HepG2 (cell line): ENCODE data around the gene SLC22A12. TPM values are rescaled to one million over a fixed set of nuclear protein-coding genes. Genes with fewer than 3 reads are reported as not detected.

ENCODE experiments used
- DDIT3 ChIP-seq: sonication (generic); formaldehyde crosslinking; IDR thresholded peaks from 2 replicates; pipeline ENCODE4 v1.4.0; 2020; ENCODE audit warnings: mild to moderate bottlenecking, missing genetic modification reagents
- HNF1A ChIP-seq, 2 experiments: sonication (generic) in 1 of 2; formaldehyde crosslinking in 1 of 2; IDR thresholded peaks; 2 replicates each; pipeline versions ENCODE4 v1.4.0 to v1.6.1; 2016 to 2020; ENCODE audit warnings: borderline replicate concordance in 1 of 2, low read depth in 1 of 2, mild to moderate bottlenecking in 1 of 2, missing genetic modification reagents in 1 of 2
- MLXIP ChIP-seq: sonication (generic); formaldehyde crosslinking; IDR thresholded peaks from 2 replicates; pipeline ENCODE4 v1.9.0; 2021; ENCODE audit warnings: missing genetic modification reagents, borderline replicate concordance
- MTA3 ChIP-seq: sonication (generic); formaldehyde crosslinking; IDR thresholded peaks from 2 replicates; pipeline ENCODE4 v1.4.0; 2020; ENCODE audit warnings: missing genetic modification reagents
- SIN3A ChIP-seq: IDR thresholded peaks from 2 replicates; pipeline ENCODE4 v1.6.1; 2011; ENCODE audit warnings: low read depth, mild to moderate bottlenecking, control low read depth, low read length, borderline replicate concordance
- TRIM24 ChIP-seq: sonication (generic); formaldehyde crosslinking; IDR thresholded peaks from 2 replicates; pipeline ENCODE4 v1.8.0; 2022; ENCODE audit warnings: mild to moderate bottlenecking, missing genetic modification reagents
- ZNF142 ChIP-seq: sonication (generic); formaldehyde crosslinking; IDR thresholded peaks from 2 replicates; pipeline ENCODE4 v1.4.0; 2020; ENCODE audit warnings: missing genetic modification reagents
- polyA plus RNA-seq, 8 experiments: library from polyadenylated mRNA; depleted of rRNA in 3 of 8; stranded (reverse) in 7 of 8; unstranded in 1 of 8; fragments of >200 nt; fragmentation: Illumina TruSeq in 4 of 8; extraction: Trizol in 4 of 8; gene quantifications; 2 replicates each; pipeline versions ENCODE4 v1.2.1 to v1.2.3, GENCODE V29; 2011 to 2016; ENCODE audit warnings: low read depth in 4 of 8, missing spikeins in 1 of 8, mixed read lengths in 1 of 8; ENCODE audit not compliant: insufficient read depth in 1 of 8
- total RNA-seq, 5 experiments: library from RNA; depleted of rRNA; stranded (reverse); fragments of >200 nt; fragmentation: Illumina TruSeq; extraction: Trizol; gene quantifications; 2 replicates each; pipeline ENCODE4 v1.2.3, GENCODE V29; 2016; ENCODE audit warnings: low read depth in 1 of 5

The SLC22A12 gene
- total and polyA plus RNA-seq, 2 of the 13 experiments (the other 11 are each of a cell fraction or from before 2014, with no cell fraction given) = not detected

- TF ChIP-seq ZNF142 (CRISPR knock-in tag) (no peak), HNF1A (IDR thresholded peaks at IDR 0.05; ENCODE audit: low read depth) (no peak), HNF1A (CRISPR knock-in tag; IDR thresholded peaks at IDR 0.05; ENCODE audit: borderline replicate concordance) (no peak), SIN3A (no peak), MTA3 (no peak), MLXIP (CRISPR knock-in tag) (no peak), DDIT3 (CRISPR knock-in tag) (no peak), TRIM24 (CRISPR knock-in tag) (no peak)
Measured at GRCh38 chr11:64610596-64610995, 19.6 kb downstream of the SLC22A12 start (continued).
